Femur (tissue), 1 donor: ENCODE data around the gene DOCK7.
A peak's percentile ranks its signal among the peaks of the same experiment; 100 is the strongest.
"Not testable (repeated sequence)": the region's sequence is repeated elsewhere in the genome, so short reads cannot be mapped to it uniquely, and the experiment has no call there.

Source experiments
- DNase-seq: peaks from one replicate; pipeline ENCODE4 v3.0.0-alpha.2; 2017

Gene DOCK7, protein sequence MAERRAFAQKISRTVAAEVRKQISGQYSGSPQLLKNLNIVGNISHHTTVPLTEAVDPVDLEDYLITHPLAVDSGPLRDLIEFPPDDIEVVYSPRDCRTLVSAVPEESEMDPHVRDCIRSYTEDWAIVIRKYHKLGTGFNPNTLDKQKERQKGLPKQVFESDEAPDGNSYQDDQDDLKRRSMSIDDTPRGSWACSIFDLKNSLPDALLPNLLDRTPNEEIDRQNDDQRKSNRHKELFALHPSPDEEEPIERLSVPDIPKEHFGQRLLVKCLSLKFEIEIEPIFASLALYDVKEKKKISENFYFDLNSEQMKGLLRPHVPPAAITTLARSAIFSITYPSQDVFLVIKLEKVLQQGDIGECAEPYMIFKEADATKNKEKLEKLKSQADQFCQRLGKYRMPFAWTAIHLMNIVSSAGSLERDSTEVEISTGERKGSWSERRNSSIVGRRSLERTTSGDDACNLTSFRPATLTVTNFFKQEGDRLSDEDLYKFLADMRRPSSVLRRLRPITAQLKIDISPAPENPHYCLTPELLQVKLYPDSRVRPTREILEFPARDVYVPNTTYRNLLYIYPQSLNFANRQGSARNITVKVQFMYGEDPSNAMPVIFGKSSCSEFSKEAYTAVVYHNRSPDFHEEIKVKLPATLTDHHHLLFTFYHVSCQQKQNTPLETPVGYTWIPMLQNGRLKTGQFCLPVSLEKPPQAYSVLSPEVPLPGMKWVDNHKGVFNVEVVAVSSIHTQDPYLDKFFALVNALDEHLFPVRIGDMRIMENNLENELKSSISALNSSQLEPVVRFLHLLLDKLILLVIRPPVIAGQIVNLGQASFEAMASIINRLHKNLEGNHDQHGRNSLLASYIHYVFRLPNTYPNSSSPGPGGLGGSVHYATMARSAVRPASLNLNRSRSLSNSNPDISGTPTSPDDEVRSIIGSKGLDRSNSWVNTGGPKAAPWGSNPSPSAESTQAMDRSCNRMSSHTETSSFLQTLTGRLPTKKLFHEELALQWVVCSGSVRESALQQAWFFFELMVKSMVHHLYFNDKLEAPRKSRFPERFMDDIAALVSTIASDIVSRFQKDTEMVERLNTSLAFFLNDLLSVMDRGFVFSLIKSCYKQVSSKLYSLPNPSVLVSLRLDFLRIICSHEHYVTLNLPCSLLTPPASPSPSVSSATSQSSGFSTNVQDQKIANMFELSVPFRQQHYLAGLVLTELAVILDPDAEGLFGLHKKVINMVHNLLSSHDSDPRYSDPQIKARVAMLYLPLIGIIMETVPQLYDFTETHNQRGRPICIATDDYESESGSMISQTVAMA (N-terminal part only)

GRCh38 chr1:62687903-62688686 is at the start of gene DOCK7:
Gene DOCK7 (minus strand): TSS chr1:62688386. CDS start chr1:62688264, 122 bp downstream.
- peak; percentile 85 for DNase-seq

DNA sequence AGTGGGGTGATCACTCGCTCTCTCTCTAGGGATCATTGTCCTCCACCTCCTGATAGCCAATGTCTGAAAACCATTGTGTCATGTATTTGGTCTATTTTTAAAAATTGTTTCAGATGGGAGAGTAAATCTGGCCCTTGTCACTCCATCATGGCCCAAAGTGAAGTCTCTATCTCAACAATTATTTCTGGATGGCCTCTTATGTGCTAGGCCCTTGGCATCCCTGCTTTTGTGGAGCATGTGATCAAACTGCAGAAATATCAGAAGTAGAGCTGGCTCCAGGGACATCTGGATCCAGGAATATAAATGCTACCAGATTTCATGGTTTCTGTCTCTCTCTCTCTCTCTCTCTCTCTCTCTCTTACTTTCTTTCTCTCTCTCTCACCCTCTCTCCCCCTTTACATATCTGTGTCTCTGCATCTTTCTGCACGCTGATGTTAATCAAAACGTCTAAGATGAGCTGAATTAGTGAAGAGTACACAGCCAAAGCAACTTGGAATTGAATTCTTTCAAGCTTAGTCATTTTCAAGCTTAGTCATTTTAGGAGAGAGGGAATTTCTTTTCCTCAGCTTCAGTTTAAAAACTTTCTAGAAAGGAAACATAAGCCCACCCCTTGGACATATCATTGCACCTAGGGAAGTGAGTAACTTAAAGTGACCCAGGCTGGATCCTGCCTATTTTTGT is 47.4 kb upstream of the DOCK7 start:
- DNase-seq = no peak

DNA sequence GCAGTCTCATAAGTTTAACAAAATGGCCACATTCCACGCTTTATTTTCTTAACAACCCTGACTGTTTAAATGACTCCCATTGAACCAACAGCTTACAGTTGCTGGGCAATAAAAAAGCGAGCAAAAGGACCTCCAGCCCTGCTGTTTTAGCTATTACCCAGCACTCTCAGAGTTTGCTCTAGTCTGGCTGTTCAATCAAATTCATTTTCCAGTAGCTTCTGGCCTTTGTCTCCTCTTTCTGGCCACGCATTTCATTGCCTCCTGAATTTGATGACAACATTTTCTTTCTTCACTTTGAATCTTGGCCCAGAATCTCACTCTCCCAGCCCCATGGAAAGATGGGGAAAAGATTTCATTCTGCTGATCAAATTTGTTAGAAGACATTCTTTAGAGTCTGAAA is 44.1 kb upstream of the DOCK7 start:
- DNase-seq = peak; percentile 68

GRCh38 chr1:62728963-62729362 is 40.8 kb upstream of the DOCK7 start:
- no peak for DNase-seq

DNA sequence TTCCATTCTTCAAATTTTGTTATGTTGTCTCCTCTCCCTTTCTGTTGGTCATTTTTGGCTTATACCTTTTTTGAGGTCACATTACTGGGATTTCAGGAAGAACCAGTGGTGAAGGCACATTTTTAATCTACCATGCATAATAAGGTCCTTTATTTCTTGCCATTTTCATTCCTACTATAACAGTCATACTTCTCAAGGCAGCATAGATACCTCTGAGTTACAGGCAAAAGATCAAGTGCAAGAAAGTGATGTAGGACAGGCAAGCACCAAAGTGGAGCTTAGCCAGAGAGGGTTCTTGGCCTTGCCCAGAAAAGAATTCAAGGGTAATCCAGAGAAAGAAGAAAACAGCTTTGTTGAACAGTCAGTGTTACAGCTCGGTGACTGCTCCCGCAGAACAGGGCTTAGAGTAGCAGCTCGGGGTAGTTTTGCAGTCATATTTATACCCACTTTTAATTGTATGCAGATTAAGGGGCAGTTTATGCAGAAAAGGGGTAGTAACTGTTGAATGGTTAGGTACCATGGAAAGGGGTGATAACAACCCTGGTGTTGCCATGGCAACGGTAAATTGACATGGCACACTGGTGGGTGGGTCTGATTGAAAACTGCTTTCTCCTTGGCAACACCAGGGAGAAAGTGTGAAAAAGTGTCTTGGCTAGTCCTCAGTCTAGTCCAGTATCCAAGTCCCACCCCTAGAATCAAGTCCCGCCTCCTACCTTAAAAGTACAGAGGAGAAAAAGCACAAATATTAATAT is 39.6 kb upstream of the DOCK7 start:
- DNase-seq = peak; percentile 33

DNA sequence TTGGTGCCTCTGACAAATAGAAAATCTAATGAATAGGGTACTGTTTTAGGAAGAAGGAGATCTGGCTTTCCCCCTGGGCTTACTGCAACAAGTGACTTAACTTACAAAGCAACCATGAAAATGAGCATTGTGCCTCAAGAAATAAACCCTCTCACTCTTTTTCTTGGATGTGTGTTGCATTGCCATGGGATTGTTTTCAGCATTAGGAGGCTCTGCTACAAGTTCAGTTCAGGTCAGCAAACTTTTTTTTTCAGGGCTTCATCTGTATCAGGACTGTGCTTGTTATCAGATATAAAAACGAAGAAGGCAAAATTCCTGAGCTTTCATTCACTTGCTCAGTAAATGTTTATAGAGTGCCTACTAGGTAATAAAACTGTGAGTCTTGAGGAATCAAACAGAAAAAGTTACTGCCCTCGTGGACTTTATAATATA is 37.8 kb upstream of the DOCK7 start:
- DNase-seq = no peak

DNA sequence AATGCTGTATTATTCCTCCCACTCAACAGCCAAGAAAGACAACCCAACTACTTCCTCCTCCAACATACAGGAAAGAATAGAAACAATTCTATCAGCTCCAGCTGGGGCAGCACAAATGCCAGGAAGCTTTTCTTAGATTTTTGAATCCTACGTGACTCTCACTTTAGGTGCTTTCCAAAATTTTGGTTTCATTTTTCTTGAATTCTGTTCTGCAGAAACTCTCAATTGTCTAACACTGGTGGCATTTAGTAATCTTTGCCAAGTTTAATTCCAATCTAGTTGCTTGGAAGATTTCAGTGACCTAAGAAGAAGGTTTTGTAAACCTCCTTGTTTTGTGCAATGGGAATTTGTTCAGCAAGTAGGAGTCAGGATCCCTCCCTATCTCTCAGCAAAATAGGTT is 37.1 kb upstream of the DOCK7 start:
- DNase-seq = no peak

GRCh38 chr1:62724430-62724829 is 36.2 kb upstream of the DOCK7 start:
- DNase-seq = no peak

DNA sequence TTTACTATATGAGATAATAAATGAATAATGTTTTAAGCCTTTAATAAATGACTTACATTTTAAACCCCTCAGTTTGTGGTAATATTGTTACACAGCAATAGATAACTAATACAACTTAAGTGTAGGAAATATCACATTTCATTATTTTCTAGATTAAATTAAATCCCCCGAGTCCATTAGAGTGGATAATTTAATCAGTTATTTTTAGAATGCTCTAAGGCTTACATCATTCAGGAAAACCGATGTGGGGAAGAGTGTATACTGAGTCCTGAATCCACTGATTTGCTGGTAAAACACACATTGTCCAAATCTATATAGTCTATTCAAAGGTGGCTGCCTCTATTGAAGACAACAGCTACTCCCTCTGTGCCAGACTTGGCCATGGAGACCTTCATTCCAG is 35.7 kb upstream of the DOCK7 start:
- no peak for DNase-seq

GRCh38 chr1:62722796-62723195 is 34.6 kb upstream of the DOCK7 start:
- no peak for DNase-seq

GRCh38 chr1:62720946-62721554 is 32.9 kb upstream of the DOCK7 start:
- peak; percentile 30 for DNase-seq

- not testable (repeated sequence) for DNase-seq
Measured at GRCh38 chr1:62718400-62718799, 30.2 kb upstream of the DOCK7 start.

DNA sequence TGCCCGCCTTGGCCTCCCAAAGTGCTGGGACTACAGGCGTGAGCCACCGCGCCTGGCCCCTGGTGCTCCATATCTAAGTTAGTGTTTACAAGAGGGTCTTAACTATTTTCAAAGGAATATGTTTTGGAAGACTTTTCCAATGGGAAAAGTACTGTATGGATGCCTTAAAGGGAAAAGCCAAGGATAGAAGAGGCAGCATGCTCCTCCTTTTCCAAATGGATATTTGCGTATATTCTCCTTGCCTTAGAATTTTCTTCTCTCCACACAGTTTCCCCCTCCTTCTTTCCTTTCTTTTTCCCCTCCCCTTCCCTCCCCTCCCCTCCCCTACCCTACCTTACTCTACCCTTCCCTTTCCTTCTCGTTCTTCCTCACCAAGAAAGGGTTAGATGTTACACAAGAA is 29.3 kb upstream of the DOCK7 start:
- DNase-seq = no peak

DNA sequence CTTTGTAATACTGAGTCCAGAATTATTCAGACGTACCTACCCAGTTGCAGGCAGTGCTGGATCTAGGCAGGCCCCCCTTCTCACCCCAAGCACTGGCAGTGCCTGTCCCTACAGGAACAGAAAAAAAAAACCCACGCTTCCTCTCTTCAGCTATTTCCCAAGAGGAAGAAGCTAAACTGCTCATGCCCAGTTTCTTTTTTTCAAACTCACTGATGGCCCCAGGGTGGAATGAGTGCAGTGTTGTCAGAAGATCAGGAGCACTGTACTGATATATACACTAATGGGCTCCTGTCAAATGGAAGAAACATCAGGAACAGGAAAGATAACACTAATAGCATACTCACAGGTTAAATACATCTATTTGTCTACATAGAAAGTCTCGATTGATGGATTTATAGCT is 28.2 kb upstream of the DOCK7 start:
- DNase-seq = no peak

DNA sequence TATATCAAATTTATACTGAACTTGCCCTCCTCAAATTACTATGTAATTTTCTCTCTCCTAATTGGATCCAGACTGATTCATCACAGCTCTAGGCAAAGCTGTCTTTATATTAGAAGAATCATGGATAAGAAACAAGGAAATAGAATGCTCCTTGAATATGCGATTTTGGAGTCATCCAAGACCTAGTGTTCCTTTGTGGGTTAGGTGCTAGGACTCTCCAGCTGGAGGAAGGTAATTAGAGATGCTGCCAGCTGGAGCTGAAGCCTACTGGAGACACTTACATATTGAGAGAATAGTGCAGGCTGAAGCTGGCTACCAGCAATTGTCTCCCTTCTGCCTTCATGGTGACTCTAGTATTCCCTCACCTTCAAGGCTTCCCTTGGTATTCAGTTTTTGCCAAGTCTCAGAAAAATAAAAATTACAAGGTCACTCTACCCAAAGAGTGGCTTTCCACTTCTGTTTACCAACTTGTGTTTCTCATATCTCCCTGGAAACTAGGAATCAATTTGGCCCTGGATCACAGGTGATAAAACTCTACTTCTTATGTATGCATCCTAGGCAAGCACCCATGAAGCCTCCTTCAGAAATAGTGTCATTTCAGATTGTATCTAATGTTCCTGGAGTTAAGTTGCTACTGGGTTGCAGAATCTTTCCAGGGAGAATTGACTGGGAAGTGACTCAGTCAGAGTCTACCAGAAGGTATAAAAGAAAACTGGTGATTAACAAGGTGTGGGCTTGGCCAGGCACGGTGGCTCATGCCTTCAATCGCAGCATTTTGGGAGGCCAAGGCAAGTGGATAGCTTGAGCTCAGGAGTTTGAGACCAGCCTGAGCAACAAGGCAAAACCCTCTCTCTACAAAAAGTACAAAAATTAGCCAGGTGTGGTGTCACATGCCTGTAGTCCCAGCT is 24.4 kb upstream of the DOCK7 start:
- DNase-seq = no peak

DNA sequence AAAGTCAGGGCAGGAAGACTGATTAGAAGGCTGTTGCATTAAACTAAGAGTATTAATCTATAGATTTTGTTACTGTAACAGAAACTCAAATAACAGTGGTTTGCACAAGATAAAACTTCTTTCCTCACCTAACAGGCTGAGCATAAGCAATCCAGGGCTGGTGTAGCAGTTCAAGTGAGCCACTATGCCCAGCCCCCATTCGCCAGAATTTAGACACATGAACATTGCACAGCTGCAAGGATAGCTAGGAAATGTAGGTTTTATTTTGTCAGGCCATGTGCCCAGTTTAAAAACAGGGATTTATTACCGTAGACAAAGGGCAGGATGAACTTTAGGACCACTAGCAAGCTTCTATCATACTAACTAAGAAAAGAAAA is 19.5 kb upstream of the DOCK7 start:
- no peak for DNase-seq

DNA sequence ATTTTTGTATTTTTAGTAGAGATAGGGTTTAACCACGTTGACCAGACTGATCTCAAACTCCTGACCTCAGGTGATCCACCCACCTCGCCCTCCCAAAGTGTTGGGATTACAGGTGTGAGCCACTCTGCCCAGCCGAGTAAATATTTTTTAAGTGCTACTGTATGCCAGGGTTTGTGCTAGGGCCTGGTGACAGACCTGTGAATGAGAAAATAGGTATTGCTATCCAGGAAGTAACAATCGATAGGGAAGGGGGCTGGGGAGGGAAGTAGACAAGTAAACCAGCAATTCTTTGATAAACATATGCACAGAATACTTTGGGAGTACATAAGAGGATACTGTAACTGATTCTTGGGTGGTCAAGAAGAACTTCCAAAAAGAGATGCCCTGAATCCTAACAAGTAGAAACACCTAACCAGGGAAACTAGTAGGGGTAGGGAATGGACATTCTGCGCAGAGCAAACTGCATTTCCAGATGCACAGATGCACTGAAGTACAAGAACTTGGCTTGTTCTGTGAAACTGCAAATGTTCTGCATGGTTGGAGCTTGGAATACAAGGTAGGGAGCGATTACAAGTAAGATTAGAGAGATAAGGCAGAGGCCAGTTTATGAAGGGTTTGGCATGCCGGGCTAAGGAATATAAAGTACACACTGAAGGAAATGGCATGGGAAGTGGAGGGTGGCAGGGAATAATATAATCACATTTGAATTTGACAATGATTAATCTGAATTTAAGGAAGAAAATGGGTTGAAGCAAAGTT is 19.0 kb upstream of the DOCK7 start:
- no peak for DNase-seq

GRCh38 chr1:62698161-62698560 is 10.0 kb upstream of the DOCK7 start:
- not testable (repeated sequence) for DNase-seq
